GM18520 (cell line): ENCODE results near the gene GRM1.

ENCODE experiments used
- ATAC-seq: cut with Tn5 transposase; IDR thresholded peaks from one replicate; pipeline ENCODE4 v1.9.1; 2021; ENCODE audit not compliant: unreplicated experiment

Gene GRM1

GRCh38 chr6:146095481-146095880 lies 66.6 kb downstream of the GRM1 start:
- no peak for ATAC-seq

- ATAC-seq, result no peak
These were observed 68.7 kb downstream of the GRM1 start for GRCh38 chr6:146097586-146097985.

- ATAC-seq, result no peak
These were observed 71.9 kb downstream of the GRM1 start for GRCh38 chr6:146100776-146101175.

- no peak for ATAC-seq
These were observed 74.7 kb downstream of the GRM1 start for GRCh38 chr6:146103416-146104072.

GRCh38 chr6:146106532-146106931 lies 77.7 kb downstream of the GRM1 start:
- no peak for ATAC-seq

- no peak for ATAC-seq
These were observed 82.1 kb downstream of the GRM1 start for GRCh38 chr6:146110990-146111389.

- no peak for ATAC-seq
These were observed 83.1 kb downstream of the GRM1 start for GRCh38 chr6:146111881-146112450.

GRCh38 chr6:146113084-146113623 lies 84.3 kb downstream of the GRM1 start:
- no peak for ATAC-seq

- no peak for ATAC-seq
These were observed 94.8 kb downstream of the GRM1 start for GRCh38 chr6:146123616-146124015.

GRCh38 chr6:146127447-146128215 lies 98.8 kb downstream of the GRM1 start:
- ATAC-seq, result no peak

- no peak for ATAC-seq
These were observed 105.0 kb downstream of the GRM1 start for GRCh38 chr6:146133866-146134265.

- ATAC-seq, result no peak
These were observed 106.3 kb downstream of the GRM1 start for GRCh38 chr6:146135167-146135566.

GRCh38 chr6:146146836-146147235 lies 118.0 kb downstream of the GRM1 start:
- ATAC-seq, result no peak

- ATAC-seq, result no peak
These were observed 120.9 kb downstream of the GRM1 start for GRCh38 chr6:146149770-146150169.

GRCh38 chr6:146153040-146153758 lies 124.3 kb downstream of the GRM1 start:
- ATAC-seq, result peak; percentile 99

GRCh38 chr6:146154197-146154596 lies 125.3 kb downstream of the GRM1 start:
- ATAC-seq, result no peak

GRCh38 chr6:146161664-146162063 lies 132.8 kb downstream of the GRM1 start:
- ATAC-seq, result no peak

GRCh38 chr6:146169872-146170271 lies 141.0 kb downstream of the GRM1 start:
- no peak for ATAC-seq

GRCh38 chr6:146177785-146178184 lies 148.9 kb downstream of the GRM1 start:
- ATAC-seq, result no peak

- no peak for ATAC-seq
These were observed 155.0 kb downstream of the GRM1 start for GRCh38 chr6:146183831-146184230.

- no peak for ATAC-seq
These were observed 155.8 kb downstream of the GRM1 start for GRCh38 chr6:146184701-146185100.
